Activated naive CD4-positive, alpha-beta T cell treated with anti-CD3 and anti-CD28 coated beads, Interleukin-2, amount 10 ng/mL, durations not matched to agents 5 hours and 36 hours (primary cell): Measurements from ENCODE around the gene KRT80. TPM values are rescaled to one million over a fixed set of nuclear protein-coding genes. Genes with fewer than 3 reads are reported as not detected.

Experiments
- total RNA-seq, 2 experiments: library from RNA; stranded (reverse); gene quantifications; one replicate each; pipeline ENCODE4 v1.2.3, GENCODE V29; 2021

The KRT80 gene
- total RNA-seq: not detected

DNA sequence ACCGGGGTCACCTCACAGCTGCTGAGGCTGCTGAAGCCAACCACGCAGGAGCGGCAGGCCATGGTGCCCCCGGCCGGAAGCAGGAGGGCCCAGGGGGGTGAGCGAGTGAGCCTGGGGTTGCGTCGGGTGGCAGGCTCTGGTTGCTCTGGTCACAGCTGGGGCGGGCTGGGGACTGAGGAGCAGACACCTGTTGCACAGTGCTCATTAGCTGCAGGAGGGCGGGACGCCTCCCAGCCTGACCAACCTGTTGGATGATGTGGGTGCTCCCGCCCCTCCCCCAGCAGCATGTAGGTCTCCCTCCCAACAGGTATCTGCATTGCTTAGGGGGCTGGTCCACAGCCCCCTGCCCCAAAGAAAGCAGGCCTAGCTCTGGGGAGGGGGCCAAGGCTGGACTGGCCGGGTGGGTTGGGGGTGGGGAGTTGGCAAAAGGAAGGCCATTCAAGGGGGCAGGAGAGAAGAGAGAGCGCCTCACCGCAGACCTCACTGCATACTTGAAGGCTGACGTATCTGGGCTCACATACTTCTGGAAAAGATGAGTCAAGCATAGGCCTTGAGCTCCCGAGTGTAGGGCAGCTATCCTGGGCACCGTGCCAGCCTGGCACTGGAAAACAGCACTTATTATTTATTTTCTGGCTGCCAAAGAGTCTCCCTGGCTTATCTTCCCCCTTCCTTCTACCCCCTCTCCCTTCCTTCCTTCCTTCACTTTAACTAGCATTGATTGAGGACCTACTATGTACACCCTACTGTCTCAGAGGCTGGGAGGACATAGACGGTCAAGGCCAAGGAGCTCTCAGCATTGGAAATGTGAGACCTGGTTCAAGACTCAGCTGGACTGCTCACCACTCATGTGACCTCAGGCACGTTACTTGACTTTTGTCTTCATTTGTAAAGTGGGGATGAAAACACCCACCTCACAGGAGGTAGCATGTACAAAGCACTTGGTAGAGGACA is at the start of gene KRT80:
Gene KRT80, minus strand, starts transcription at position 174 of the 951 bp plus-strand sequence. Its CDS starts 112 bp downstream, at position 62.

DNA sequence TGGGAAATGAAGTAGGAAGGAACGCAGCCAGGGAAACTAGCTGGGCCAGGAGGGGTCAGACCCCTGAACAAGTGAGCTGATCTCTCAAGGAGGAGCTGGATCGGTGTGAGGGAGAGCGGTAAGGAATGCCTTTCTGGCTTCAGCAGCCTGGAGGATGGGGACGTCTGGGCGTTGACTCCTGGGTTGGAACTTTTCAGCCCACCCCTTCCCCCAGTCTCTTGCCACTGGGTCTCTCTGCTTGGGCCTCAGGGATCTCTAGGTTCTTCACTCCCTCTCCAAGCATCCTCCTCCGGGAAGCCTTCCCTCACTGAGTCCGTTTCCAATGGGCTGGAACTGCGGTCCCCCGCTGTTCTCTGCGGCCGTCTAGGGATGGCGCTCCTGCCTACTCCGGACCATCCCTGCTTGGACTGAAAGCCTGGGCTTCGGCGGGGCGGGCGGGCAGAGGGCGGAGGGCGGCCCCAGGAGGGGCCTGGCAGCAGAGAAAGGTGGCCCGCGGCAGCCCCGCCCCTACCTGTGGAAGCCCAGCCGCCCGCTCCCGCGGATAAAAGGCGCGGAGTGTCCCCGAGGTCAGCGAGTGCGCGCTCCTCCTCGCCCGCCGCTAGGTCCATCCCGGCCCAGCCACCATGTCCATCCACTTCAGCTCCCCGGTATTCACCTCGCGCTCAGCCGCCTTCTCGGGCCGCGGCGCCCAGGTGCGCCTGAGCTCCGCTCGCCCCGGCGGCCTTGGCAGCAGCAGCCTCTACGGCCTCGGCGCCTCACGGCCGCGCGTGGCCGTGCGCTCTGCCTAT is 41.1 kb upstream of the KRT80 start, which contains the start of gene KRT7:
Gene KRT7, plus strand, starts transcription at position 570 of the 788 bp plus-strand sequence. Its CDS starts 54 bp downstream, at position 624.

Other genes starting within 250 kb of the KRT80 start
- gene ACVR1B, start 240.3 kb downstream of the KRT80 start, total RNA-seq: 1 to 10 TPM; 5.3 to 6.2 TPM
- 10 to 100 TPM; 18.3 to 19.3 TPM for gene TAMALIN, start 185.1 kb downstream of the KRT80 start, total RNA-seq
- gene NR4A1, start 140.6 kb downstream of the KRT80 start, total RNA-seq: 1 to 10 TPM; 4.9 to 7.0 TPM
- 10 to 100 TPM; 26.3 to 32.0 TPM for gene ATG101, start 122.0 kb downstream of the KRT80 start, total RNA-seq
- gene SMIM41, start 112.3 kb downstream of the KRT80 start, total RNA-seq: under 1 TPM in 1 of 2 experiments, not detected in 1; 0.15 TPM
- gene KRT7, start 41.2 kb upstream of the KRT80 start, total RNA-seq: 1 to 10 TPM; 4.6 to 6.3 TPM
- gene KRT86, start 82.6 kb upstream of the KRT80 start, total RNA-seq: under 1 TPM in 1 of 2 experiments, not detected in 1; 0.18 TPM
- not detected for gene KRT81, start 99.5 kb upstream of the KRT80 start, total RNA-seq
- not detected for gene KRT83, start 129.4 kb upstream of the KRT80 start, total RNA-seq
- gene KRT85, start 175.5 kb upstream of the KRT80 start, total RNA-seq: not detected
- not detected for gene KRT84, start 193.6 kb upstream of the KRT80 start, total RNA-seq
- not detected for gene KRT82, start 214.3 kb upstream of the KRT80 start, total RNA-seq
- gene KRT75, start 242.4 kb upstream of the KRT80 start, total RNA-seq: not detected